Measurements from ENCODE around the gene COL20A1.

Gene COL20A1

GRCh38 chr20:63361519-63362435 is 68.8 kb downstream of the COL20A1 start:
- no peak overlapping the region for H3K4me3 ChIP-seq (ENCODE audit: low read depth, low read length)
- ChIA-PET CTCF (interaction anchor here (1.4 to 1.5 kb wide), 2 partner anchors 17 to 20 kb away, joined by 3 to 4 read pairs; no protein-coding TSS in a partner anchor), POLR2A (no interaction called here)
- DNase-seq (ENCODE audit: low read depth, low spot score), result no peak
- TF ChIP-seq CTCF (IDR thresholded peaks at IDR 0.05; ENCODE audit: insufficient read depth, low read length, missing control alignments), result no peak

GRCh38 chr20:63362436-63363009 is 69.5 kb downstream of the COL20A1 start:
- H3K4me3 ChIP-seq (ENCODE audit: low read depth, low read length), result no peak overlapping the region
- CTCF ChIA-PET, result interaction anchor here (1.4 to 1.5 kb wide), 2 partner anchors 16 to 19 kb away, joined by 3 to 4 read pairs; no protein-coding TSS in a partner anchor
- TF ChIP-seq CTCF (IDR thresholded peaks at IDR 0.05; ENCODE audit: insufficient read depth, low read length, missing control alignments), result no peak
- DNase-seq (ENCODE audit: low read depth, low spot score), result no peak
- POLR2A ChIA-PET, result no interaction called here

- CTCF ChIA-PET, result interaction anchor here (1.3 to 1.9 kb wide), 5 partner anchors 15 to 139 kb away, joined by 3 to 5 read pairs (median 4); no protein-coding TSS in a partner anchor
- POLR2A ChIA-PET, result no interaction called here
Observed at GRCh38 chr20:63363013-63363957, 70.3 kb downstream of the COL20A1 start.

GRCh38 chr20:63363981-63364561 is 71.1 kb downstream of the COL20A1 start:
- ChIA-PET CTCF (interaction anchor here (1.3 to 1.9 kb wide), 3 partner anchors 54 to 140 kb away, joined by 3 to 5 read pairs (median 4); no protein-coding TSS in a partner anchor), POLR2A (no interaction called here)
- DNase-seq (ENCODE audit: low read depth, low spot score), result no peak

More at GRCh38 chr20:63363013-63363957, 70.3 kb downstream of the COL20A1 start:
- H3K4me3 ChIP-seq (ENCODE audit: low read depth, low read length), result no peak overlapping the region
- no peak for TF ChIP-seq CTCF (IDR thresholded peaks at IDR 0.05; ENCODE audit: insufficient read depth, low read length, missing control alignments)
- DNase-seq (ENCODE audit: low read depth, low spot score), result no peak

More at GRCh38 chr20:63363981-63364561, 71.1 kb downstream of the COL20A1 start:
- TF ChIP-seq CTCF (IDR thresholded peaks at IDR 0.05; ENCODE audit: insufficient read depth, low read length, missing control alignments), result no peak
- H3K4me3 ChIP-seq (ENCODE audit: low read depth, low read length), result no peak overlapping the region
